ENCODE measurements around the gene TMEM131.
A peak's percentile ranks its signal among the peaks of the same experiment; 100 is the strongest.

The TMEM131 gene

DNA sequence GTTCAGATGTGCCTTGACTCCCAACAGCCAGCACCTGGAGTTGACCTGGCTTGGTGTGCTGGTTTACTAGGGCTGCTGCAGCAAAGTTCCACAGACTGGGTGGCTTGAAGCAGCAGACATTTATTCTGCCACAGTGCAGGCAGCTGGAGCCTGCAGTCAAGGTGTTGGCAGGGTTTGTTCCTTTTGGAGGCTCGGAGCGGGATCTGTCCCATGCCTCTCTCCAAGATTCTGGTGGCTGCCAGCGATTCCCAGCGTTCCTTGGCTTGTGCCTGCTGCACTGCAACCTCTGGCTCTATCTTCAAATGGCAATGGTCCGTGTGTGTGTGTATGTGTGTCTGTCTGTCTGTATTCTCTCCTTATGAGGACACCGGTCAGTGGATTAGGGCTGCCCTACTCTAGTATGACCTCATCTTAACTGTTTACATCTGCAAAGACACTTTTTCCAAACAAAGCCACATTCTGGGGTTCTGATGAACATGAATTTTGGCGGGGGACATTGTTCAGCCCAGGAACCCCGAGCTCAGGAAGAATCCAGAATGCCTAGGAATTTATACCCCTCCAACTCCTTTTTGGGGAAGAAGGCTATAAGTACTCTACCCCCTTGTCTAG lies 44.7 kb upstream of the TMEM131 start:
- Histone ChIP-seq H3K9ac (ENCODE audit: low read length) (no peak overlapping the region), H3K27me3 (ENCODE audit: low read depth, low read length) (no peaks in the 10 kb centered on the region), H3K79me2 (ENCODE audit: low read length) (no peaks in the 10 kb centered on the region), H3K27ac (ENCODE audit: low read length) (no peak overlapping the region), H4K20me1 (ENCODE audit: insufficient read depth, low read length) (no peaks in the 10 kb centered on the region), H3K4me2 (ENCODE audit: low read length) (no peak overlapping the region), H3K4me1 (ENCODE audit: low read length) (peaks cover 14% of the 10 kb centered on the region), H3K9me3 (ENCODE audit: insufficient read depth, low read length) (no peaks in the 10 kb centered on the region), H3K36me3 (replicated peaks; ENCODE audit: low read depth, low read length) (no peaks in the 10 kb centered on the region), H3K4me3 (ENCODE audit: low read length) (no peak overlapping the region), H2AFZ (ENCODE audit: low read depth, low read length) (no peak overlapping the region)
- TF ChIP-seq, protein P1, sequence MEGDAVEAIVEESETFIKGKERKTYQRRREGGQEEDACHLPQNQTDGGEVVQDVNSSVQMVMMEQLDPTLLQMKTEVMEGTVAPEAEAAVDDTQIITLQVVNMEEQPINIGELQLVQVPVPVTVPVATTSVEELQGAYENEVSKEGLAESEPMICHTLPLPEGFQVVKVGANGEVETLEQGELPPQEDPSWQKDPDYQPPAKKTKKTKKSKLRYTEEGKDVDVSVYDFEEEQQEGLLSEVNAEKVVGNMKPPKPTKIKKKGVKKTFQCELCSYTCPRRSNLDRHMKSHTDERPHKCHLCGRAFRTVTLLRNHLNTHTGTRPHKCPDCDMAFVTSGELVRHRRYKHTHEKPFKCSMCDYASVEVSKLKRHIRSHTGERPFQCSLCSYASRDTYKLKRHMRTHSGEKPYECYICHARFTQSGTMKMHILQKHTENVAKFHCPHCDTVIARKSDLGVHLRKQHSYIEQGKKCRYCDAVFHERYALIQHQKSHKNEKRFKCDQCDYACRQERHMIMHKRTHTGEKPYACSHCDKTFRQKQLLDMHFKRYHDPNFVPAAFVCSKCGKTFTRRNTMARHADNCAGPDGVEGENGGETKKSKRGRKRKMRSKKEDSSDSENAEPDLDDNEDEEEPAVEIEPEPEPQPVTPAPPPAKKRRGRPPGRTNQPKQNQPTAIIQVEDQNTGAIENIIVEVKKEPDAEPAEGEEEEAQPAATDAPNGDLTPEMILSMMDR (IDR thresholded peaks at IDR 0.05; ENCODE audit: low read depth, low read length) = no peak
- no peak for TF ChIP-seq EZH2phosphoT487 (IDR thresholded peaks at IDR 0.05; ENCODE audit: low read depth)

- Histone ChIP-seq H3K36me3 (replicated peaks; ENCODE audit: low read depth, low read length) (no peaks in the 10 kb centered on the region), H3K27me3 (ENCODE audit: low read depth, low read length) (no peaks in the 10 kb centered on the region), H3K4me1 (ENCODE audit: low read length) (peaks cover 14% of the 10 kb centered on the region), H3K9ac (ENCODE audit: low read length) (no peak overlapping the region), H2AFZ (ENCODE audit: low read depth, low read length) (no peak overlapping the region), H3K9me3 (ENCODE audit: insufficient read depth, low read length) (no peaks in the 10 kb centered on the region), H3K27ac (ENCODE audit: low read length) (no peak overlapping the region), H4K20me1 (ENCODE audit: insufficient read depth, low read length) (no peaks in the 10 kb centered on the region), H3K79me2 (ENCODE audit: low read length) (no peaks in the 10 kb centered on the region), H3K4me3 (ENCODE audit: low read length) (no peak overlapping the region), H3K4me2 (ENCODE audit: low read length) (peak overlapping the region; percentile 10; the same call in 1 of the 2 replicates)
- TF ChIP-seq EZH2phosphoT487 (IDR thresholded peaks at IDR 0.05; ENCODE audit: low read depth) = no peak
- TF ChIP-seq, protein P1 (IDR thresholded peaks at IDR 0.05; ENCODE audit: low read depth, low read length) = no peak
Observed at GRCh38 chr2:98039085-98039756, 43.5 kb upstream of the TMEM131 start.

DNA sequence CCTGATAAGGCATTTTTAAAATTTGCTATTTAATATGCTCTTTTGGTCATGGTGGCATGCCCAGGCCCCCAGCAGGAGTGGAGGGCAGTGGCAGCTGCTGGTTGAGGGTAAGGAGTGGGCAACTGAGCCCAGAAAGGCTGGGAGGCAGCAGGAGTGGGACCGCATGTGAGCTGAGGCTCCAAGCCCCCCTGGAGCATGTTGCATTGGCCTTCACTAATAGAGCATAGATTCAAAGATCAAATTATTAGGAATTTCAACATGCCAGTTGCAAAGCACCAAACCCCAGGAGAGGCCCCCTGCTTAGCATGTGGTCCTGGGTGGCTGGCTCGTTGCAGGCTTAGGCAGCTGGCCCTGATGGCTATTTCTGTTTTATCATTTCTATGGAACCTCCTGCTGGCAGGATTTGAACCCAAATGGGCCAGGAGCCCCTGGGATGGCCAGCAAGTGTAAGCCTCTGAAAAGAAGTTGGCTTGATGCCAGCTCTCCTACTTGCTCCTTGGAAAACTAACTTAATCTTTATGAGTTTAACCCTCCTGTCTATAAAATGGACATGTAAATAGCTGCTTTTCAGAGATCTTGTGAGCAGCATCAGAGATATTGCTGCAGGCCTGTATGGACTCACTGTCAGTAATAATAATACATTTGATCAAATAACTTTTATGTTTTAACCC lies 42.1 kb upstream of the TMEM131 start:
- TF ChIP-seq EZH2phosphoT487 (IDR thresholded peaks at IDR 0.05; ENCODE audit: low read depth) = no peak
- TF ChIP-seq, protein P1 (IDR thresholded peaks at IDR 0.05; ENCODE audit: low read depth, low read length) = no peak
- Histone ChIP-seq H3K27ac (ENCODE audit: low read length) (no peak overlapping the region), H3K4me1 (ENCODE audit: low read length) (peaks cover 14% of the 10 kb centered on the region), H3K27me3 (ENCODE audit: low read depth, low read length) (no peaks in the 10 kb centered on the region), H3K79me2 (ENCODE audit: low read length) (no peaks in the 10 kb centered on the region), H4K20me1 (ENCODE audit: insufficient read depth, low read length) (no peaks in the 10 kb centered on the region), H3K9ac (ENCODE audit: low read length) (no peak overlapping the region), H3K9me3 (ENCODE audit: insufficient read depth, low read length) (no peaks in the 10 kb centered on the region), H2AFZ (ENCODE audit: low read depth, low read length) (no peak overlapping the region), H3K36me3 (replicated peaks; ENCODE audit: low read depth, low read length) (no peaks in the 10 kb centered on the region), H3K4me3 (ENCODE audit: low read length) (no peak overlapping the region), H3K4me2 (ENCODE audit: low read length) (no peak overlapping the region)

DNA sequence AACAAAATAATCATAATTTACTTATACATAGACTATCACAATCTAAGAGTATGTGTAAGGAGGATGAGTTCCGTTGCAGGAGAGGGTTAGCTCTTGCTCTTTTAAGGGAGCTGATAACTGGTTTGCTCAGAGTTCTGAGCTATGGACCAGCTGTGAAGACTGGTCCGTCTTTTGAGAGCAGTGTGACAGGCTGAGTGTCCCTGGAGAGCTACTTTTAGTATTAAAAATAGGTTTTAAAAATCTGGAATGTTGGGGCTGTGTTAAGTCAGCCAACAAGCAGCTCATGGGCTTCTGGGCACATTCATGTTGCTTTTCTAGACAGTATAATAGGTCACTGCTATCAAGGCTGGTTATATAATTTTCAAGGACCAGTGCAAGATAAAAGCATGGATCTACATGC lies 41.5 kb upstream of the TMEM131 start:
- H3K4me1 ChIP-seq (ENCODE audit: low read length) = peaks cover 18% of the 10 kb centered on the region
- no peaks in the 10 kb centered on the region for H3K79me2 ChIP-seq (ENCODE audit: low read length)
- no peak overlapping the region for H2AFZ ChIP-seq (ENCODE audit: low read depth, low read length)
- H3K27ac ChIP-seq (ENCODE audit: low read length) = no peak overlapping the region
- H3K9me3 ChIP-seq (ENCODE audit: insufficient read depth, low read length) = no peaks in the 10 kb centered on the region
- no peaks in the 10 kb centered on the region for H3K27me3 ChIP-seq (ENCODE audit: low read depth, low read length)
- H3K4me2 ChIP-seq (ENCODE audit: low read length) = no peak overlapping the region
- H3K36me3 ChIP-seq (replicated peaks; ENCODE audit: low read depth, low read length) = no peaks in the 10 kb centered on the region
- H4K20me1 ChIP-seq (ENCODE audit: insufficient read depth, low read length) = no peaks in the 10 kb centered on the region
- TF ChIP-seq EZH2phosphoT487 (IDR thresholded peaks at IDR 0.05; ENCODE audit: low read depth) = no peak
- TF ChIP-seq, protein P1 (IDR thresholded peaks at IDR 0.05; ENCODE audit: low read depth, low read length) = no peak
- no peak overlapping the region for H3K9ac ChIP-seq (ENCODE audit: low read length)
- no peak overlapping the region for H3K4me3 ChIP-seq (ENCODE audit: low read length)

Data from OCI-LY3 (cell line).